Urinary bladder (tissue), 4 donors: ENCODE measurements around the gene NRARP. TPM values are rescaled to one million over a fixed set of nuclear protein-coding genes. Genes with fewer than 3 reads are reported as not detected.
"Not testable (repeated sequence)": the region's sequence is repeated elsewhere in the genome, so short reads cannot be mapped to it uniquely, and the experiment has no call there.

ENCODE experiments used
- DNase-seq: peaks from one replicate; pipeline ENCODE4 v3.0.0-alpha.2; 2015; ENCODE audit errors: extremely low spot score
- H3K27ac ChIP-seq: one replicate; pipeline ENCODE4 v1.5.1; 2013; ENCODE audit warnings: low read depth, mild to moderate bottlenecking, moderate library complexity
- H3K36me3 ChIP-seq: one replicate; pipeline ENCODE4 v1.6.1; 2013; ENCODE audit warnings: mild to moderate bottlenecking, moderate library complexity; ENCODE audit not compliant: insufficient read depth
- H3K4me1 ChIP-seq: one replicate; pipeline ENCODE4 v1.6.1; 2013; ENCODE audit warnings: mild to moderate bottlenecking, moderate library complexity; ENCODE audit not compliant: insufficient read depth
- H3K4me3 ChIP-seq: one replicate; pipeline ENCODE4 v1.5.1; 2013; ENCODE audit warnings: low read depth, low read length
- WGBS: extraction: QIAGEN DNeasy Blood & Tissue Kit; methylation state at CpG from one replicate; pipeline ENCODE4 v1.1.7; 2013; 5-methylcytosine and 5-hydroxymethylcytosine counted together
- polyA plus RNA-seq: library from polyadenylated mRNA; stranded (reverse); fragments of 200-250 nt; gene quantifications from one replicate; pipeline ENCODE4 v1.2.3, GENCODE V29; 2013
- total RNA-seq: library from RNA; depleted of rRNA; stranded (reverse); fragments of >200 nt; gene quantifications from one replicate; pipeline ENCODE4 v1.2.3, GENCODE V29; 2014
- donor health status: healthy with polysubstance abuse.
- donor health status: healthy.

NRARP gene
- total and polyA plus RNA-seq, 2 donors: 6.3 to 6.5 TPM

DNA sequence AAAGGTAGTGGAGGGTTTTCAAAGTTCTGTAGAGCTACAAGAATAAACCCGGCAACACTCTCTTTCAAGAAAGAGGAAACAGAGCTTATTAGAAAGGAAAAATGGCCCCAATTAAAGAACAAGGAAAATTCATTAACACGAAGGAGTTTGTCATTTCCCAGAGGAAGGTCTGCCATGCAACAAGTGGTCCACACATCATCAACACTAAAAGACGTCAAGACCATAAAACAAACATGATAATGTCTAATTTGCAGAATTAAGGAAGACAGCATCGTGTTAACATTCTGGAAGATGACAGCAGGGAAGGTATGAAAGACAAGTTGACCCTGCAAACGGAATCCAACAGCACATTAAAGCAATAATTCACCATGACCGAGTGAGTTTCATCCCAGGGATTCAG is 28.6 kb upstream of the NRARP start:
- 87% methylated on average over 6 of the region's 6 CpGs for WGBS
- no peak for DNase-seq
- no peaks in the 10 kb centered on the region for H3K36me3 ChIP-seq
- no peak overlapping the region for H3K27ac ChIP-seq
- no peak overlapping the region for H3K4me3 ChIP-seq
- H3K4me1 ChIP-seq: no peaks in the 10 kb centered on the region

DNA sequence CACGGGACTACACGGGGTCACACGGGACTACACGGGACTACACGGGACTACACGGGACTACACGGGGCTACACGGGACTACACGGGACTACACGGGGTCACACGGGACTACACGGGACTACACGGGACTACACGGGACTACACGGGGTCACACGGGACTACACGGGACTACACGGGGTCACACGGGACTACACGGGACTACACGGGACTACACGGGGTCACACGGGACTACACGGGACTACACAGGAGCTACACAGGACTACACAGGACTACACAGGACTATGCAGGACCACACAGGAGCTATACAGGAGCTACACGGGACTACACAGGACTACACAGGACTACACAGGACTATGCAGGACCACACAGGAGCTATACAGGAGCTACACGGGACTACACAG is 27.5 kb upstream of the NRARP start:
- H3K27ac ChIP-seq, H3K36me3 ChIP-seq, H3K4me1 ChIP-seq, H3K4me3 ChIP-seq, DNase-seq: not testable (repeated sequence)
- WGBS: 65% methylated on average over 23 of the region's 26 CpGs

DNA sequence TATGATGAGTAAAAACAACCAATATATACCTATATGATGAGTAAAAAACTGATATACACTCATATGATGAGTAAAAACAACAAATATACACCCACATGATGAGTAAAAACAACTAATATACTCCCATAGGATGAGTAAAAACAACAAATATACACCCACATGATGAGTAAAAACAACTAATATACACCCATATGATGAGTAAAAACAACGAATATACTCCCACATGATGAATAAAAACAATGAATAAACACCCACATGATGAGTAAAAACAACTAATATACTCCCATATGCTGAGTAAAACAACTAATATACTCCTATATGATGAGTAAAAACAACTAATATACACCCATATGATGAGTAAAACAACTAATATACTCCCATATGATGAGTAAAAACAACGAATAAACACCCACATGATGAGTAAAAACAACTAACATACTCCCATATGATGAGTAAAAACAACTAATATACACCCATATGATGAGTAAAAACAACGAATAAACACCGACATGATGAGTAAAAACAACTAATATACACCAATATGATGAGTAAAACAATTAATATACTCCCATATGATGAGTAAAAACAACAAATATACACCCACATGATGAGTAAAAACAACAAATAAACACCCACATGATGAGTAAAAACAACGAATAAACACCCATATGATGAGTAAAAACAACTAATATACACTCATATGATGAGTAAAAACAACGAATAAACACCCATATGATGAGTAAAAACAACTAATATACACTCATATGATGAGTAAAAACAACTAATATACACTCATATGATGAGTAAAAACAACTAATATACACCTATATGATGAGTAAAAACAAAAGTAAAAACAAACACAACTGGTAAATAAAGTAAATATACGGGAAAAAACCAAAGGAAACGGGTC is 25.8 kb upstream of the NRARP start:
- not testable (repeated sequence) for H3K4me3 ChIP-seq, DNase-seq, H3K4me1 ChIP-seq, H3K36me3 ChIP-seq, H3K27ac ChIP-seq
- 82% methylated on average over 8 of the region's 8 CpGs for WGBS

DNA sequence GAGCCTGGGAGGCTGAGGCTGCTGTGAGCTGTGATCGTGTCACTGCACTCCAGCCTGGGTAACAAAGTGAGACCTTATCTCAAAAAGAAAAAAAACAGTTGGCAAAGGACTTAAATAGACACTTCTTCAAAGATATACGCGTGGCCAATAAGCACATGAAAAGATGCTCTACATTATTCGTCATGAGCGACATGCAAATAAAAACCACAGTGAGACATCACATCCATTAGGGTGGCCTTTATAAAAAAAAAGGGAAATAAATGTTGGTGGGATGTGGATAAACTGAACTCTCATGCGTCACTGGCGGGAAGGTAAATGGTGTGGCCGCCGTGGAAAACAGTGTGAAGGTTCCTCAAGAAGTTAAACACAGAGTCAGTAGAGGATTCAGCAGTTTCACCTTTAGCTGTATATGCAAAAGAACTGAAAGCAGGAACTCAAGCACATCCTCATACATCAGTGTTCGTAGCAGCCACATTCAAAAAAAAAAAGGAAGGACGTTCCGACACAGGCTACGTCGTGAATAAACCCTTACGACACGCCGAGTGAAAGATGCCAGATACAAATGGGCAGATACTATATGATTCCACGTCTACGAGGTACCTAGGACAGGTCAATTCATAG is 24.5 kb upstream of the NRARP start:
- Histone ChIP-seq H3K36me3 (no peaks in the 10 kb centered on the region), H3K4me1 (no peaks in the 10 kb centered on the region), H3K4me3 (no peak overlapping the region), H3K27ac (no peak overlapping the region)
- 80% methylated on average over 19 of the region's 19 CpGs for WGBS
- no peak for DNase-seq

DNA sequence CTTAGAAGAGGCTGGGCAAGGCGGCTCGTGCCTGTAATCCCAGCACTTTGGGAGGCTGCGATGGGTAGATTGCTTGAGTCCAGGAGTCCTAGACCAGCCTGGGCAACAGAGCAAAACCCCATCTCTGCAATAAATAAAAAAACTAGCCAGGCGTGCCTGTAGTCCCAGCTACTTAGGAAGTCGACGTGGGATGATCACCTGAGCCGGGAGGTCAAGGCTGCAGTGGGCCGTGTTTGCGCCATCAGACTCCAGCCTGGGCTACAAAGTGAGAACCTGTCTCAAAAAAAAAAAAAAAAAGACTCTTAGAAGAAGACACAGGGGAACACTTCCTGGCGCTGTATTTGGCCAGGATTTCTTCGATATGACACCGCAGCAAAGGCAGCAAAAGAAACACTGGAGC is 23.7 kb upstream of the NRARP start:
- no peaks in the 10 kb centered on the region for H3K4me1 ChIP-seq
- H3K36me3 ChIP-seq: no peaks in the 10 kb centered on the region
- DNase-seq: no peak
- H3K4me3 ChIP-seq: no peak overlapping the region
- no peak overlapping the region for H3K27ac ChIP-seq
- 94% methylated on average over 12 of the region's 12 CpGs for WGBS

DNA sequence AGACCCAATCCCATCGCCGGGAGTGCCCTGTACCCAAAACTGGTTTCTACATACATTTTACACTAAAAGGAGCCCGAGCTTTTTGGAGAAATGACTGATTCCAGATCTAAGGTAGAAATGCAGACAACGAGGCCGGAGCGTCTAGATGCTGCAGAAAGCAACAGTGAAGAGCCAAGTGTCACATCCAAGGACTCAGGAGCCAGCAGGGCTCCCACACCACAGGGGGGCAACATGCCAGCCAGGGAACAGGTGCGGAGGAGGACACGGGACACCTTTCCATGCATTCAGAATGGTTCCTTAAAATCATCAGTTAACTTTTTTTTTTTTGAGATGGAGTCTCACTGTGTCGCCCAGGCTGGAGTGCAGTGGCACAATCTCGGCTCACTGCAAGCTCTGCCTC is 23.1 kb upstream of the NRARP start:
- WGBS: 94% methylated on average over 10 of the region's 10 CpGs

DNA sequence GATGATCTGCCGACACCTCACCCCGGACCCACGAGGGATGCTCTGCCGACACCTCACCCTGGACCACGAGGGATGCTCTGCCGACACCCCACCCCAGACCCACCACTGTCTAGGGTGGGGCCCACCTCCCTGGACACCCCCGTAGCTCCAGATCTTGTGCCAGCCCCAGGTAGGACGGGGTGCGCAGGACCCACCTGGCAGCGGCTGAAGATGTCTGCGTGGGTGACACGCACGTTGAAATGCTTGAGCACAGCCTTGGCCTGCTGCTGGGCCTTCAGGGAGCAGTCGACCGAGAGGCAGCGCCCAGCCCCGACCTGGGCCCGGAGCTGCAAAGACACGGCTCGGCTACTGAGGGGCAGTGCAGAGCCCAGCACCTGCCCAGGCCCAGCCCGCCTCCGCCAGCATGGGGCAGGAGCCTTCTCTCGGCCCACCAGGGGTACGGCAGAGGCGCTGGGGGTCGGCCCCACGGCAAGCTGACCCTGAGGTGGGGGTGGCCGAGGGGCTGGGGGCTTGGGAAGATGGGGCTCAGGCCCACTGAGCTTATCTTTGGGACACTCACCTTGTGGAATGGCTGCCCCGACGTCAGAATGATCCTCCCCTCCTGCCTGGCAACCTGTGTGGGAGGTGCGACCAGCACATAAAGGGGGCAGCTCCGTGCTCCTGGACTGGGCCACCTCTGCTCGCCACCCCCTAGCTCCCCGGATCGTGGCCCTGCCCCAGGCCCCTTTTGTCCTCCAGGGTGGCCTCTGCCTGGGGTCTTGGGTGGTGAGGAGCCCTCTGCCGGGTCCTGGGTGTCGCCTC is 21.7 kb upstream of the NRARP start:
- Histone ChIP-seq H3K4me3 (no peak overlapping the region), H3K4me1 (no peaks in the 10 kb centered on the region), H3K27ac (no peak overlapping the region), H3K36me3 (no peaks in the 10 kb centered on the region)
- 94% methylated on average over 37 of the region's 37 CpGs for WGBS
- DNase-seq: no peak

More for the DNA sequence above, 23.1 kb upstream of the NRARP start:
- Histone ChIP-seq H3K27ac (no peak overlapping the region), H3K4me3 (no peak overlapping the region), H3K4me1 (no peaks in the 10 kb centered on the region), H3K36me3 (no peaks in the 10 kb centered on the region)
- DNase-seq: no peak

DNA sequence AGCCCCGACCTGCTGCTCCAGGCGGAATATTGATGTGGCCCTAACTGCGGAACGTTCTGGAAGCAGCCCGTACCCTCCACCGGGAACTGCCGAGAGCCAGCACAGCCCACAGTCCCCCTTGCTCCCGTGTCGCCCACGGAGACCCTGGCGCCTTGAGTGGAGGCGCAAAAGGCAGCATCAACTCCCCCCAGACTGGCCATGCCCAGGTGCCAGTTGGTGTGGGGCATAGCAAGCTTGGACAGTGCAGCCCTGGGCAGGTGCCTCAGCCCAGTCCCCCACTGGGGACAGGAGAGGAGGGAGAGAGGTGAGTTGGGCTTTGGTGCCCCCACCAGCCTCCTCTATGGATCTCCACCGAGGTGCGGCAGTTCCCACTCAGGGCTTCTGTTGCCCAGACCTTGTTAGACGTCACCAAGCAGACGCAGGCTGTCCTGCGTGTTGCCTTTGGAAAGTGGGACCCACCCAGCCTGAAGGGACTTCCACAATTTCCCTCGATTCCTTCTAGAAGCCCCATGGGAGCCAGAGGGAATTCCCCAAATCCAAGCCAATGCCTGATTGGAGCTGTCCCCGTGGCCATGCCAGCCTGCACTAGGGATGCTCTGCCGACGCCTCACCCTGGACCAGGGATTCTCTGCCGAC is 19.8 kb upstream of the NRARP start:
- H3K4me3 ChIP-seq: no peak overlapping the region
- WGBS: 93% methylated on average over 22 of the region's 22 CpGs
- DNase-seq: no peak
- no peaks in the 10 kb centered on the region for H3K36me3 ChIP-seq
- H3K4me1 ChIP-seq: no peaks in the 10 kb centered on the region
- H3K27ac ChIP-seq: no peak overlapping the region

DNA sequence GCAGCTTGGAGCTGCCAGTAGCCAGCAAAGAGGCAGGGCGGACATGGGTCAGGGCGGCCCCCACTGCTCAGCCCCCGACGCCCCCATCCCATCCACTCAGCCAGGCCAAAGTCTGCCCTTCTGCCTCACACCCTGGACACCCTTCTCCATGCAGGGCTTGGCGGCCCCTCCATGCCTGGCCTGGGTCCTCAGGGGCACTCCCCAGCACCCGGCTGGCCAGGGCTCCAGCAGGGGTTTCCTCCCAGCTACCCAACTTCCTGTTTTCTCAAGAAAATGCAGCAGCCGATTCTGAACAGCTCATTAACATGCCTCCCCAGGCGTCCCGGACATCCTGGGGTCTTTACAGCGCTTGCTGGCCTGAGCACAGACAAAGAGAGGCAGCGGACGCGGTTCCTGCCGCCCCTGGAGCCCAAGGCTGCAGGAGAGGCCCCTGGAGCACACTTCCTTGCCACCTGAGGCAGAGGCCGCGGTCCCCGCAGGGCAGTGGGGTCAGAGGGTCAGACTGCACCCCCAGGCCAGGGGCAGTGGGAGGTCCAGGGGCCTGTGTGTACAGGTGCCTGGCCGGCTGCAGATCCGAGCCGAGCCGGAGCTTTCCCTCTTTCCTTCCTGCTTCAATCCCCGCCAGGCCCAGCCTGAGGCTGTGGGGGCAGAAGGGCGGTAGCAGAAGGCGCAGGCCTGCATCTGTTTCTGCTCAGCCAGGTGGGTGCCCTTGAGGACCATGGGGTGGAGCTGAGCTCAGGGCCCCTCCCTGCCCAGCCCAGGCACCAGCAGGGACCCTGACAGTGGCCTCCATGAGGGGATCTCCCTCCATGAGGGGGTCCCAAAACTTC is 18.7 kb upstream of the NRARP start:
- no peak overlapping the region for H3K27ac ChIP-seq
- H3K4me3 ChIP-seq: no peak overlapping the region
- WGBS: 65% methylated on average over 24 of the region's 24 CpGs
- H3K4me1 ChIP-seq: no peaks in the 10 kb centered on the region
- no peaks in the 10 kb centered on the region for H3K36me3 ChIP-seq
- DNase-seq: no peak

DNA sequence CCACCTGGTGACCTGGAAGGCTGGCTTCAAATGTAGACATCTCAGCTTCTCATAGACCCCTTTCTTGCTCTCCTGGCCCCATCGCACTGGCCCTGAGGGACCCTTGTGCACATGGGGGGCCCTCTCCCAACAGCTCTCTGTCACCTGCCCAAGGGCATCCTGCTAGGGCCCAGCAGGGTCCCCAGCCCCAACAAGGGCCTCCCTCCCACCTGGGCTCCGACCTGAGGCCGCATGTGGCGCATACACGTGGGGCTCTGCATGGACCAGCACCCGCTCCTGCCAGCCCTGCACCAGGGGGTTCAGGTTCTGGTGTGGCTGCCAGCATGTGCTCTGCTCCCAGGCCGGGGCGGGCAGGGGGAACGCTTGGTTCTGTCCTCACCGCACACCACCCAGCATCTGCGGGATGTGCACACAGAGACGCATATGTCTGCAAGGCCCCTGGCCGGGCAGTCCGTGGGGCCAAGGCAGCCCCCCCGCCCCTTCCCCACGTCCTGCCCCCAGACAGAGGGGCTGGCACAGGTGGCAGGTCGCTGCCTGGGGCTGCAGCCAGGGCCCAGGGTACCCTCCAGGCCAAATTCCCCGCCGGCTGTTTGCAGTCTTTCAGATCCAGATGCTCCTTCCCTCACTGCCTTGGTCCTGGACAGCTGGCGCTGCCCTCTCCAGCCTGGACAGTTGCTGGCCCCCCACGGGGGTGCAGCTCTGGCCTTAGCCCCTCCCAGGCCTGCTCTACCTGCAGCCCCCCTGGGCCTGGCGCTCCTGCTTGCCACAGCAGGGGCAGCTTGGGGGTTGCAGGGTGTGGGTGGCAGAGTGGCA is 17.9 kb upstream of the NRARP start:
- Histone ChIP-seq H3K36me3 (no peaks in the 10 kb centered on the region), H3K4me1 (no peaks in the 10 kb centered on the region), H3K27ac (no peak overlapping the region), H3K4me3 (no peak overlapping the region)
- 90% methylated on average over 22 of the region's 22 CpGs for WGBS
- no peak for DNase-seq

DNA sequence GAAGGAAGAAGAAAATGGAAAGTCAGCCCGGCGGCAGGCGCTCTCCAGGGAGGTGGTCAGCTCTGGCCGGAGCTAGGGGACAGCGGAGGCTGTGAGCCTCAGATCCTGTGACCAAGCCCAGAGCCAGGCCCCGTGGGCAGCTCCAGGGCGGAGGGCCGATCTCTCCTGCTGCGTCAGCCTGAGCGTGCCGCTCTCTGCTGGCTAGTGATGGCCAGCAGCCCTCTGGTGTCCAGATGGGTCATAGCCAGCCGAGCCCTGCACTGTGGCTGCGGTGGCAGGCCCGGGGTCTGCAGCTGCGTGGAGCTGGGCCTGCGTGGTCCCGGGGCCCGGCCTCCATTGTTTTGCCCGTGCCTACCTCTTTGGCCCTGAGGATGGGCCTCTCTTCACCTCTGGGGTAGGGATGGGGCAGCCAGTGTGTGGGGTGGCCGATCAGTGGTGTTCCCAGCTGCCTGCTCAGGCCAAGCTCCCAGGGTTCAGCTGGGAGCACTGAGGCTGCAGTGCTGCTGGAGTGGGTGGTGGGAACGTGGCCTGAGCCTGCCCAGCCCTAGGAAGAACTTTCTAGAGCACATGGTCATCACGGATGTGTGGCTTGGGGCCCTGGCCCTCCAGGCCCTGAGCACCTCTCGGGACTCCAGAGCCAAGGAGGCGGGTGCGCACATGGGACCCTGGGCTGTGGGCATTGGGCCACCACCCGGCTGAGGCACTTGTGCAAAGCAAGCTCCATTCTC is 17.1 kb upstream of the NRARP start:
- H3K27ac ChIP-seq: no peak overlapping the region
- no peak for DNase-seq
- H3K4me1 ChIP-seq: no peaks in the 10 kb centered on the region
- no peaks in the 10 kb centered on the region for H3K36me3 ChIP-seq
- 70% methylated on average over 26 of the region's 26 CpGs for WGBS
- H3K4me3 ChIP-seq: no peak overlapping the region

DNA sequence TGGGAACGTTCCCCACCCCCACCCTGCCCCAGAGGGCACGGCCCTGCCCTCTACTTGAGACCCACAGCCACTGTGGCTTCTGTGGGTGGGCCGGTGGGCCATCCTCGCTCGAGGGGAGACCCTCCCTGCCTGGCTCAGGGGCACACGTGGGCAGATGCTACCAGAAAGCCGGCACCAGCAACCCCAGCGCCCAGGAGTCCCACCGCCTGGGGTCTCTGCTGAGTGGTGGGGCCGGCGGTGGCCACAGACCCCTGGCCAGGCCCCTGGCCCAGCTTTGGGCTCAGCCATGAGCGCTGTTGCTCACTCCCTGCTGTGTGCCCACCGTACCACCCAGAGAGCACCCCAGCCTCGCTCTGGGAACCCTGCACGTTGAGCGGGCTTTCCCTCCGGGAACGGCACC is 16.5 kb upstream of the NRARP start:
- Histone ChIP-seq H3K4me1 (no peaks in the 10 kb centered on the region), H3K36me3 (no peaks in the 10 kb centered on the region), H3K4me3 (no peak overlapping the region), H3K27ac (no peak overlapping the region)
- no peak for DNase-seq
- 80% methylated on average over 18 of the region's 18 CpGs for WGBS
